A172 (cell line): Measurements from ENCODE around the gene PRMT5. TPM values are rescaled to one million over a fixed set of nuclear protein-coding genes. Genes with fewer than 3 reads are reported as not detected.
A peak's percentile ranks its signal among the peaks of the same experiment; 100 is the strongest.

ENCODE experiments used
- DNase-seq: peaks from one replicate; pipeline ENCODE4 v3.0.0-alpha.2; 2015; ENCODE audit warnings: low spot score
- total RNA-seq: library from RNA; depleted of rRNA; stranded (reverse); fragments of >200 nt; shearing (Covaris generic); gene quantifications from 2 replicates; pipeline ENCODE4 v1.2.3, GENCODE V29; 2014

PRMT5 gene
- total RNA-seq, 1 experiment from 2014 or later = 181 TPM

DNA sequence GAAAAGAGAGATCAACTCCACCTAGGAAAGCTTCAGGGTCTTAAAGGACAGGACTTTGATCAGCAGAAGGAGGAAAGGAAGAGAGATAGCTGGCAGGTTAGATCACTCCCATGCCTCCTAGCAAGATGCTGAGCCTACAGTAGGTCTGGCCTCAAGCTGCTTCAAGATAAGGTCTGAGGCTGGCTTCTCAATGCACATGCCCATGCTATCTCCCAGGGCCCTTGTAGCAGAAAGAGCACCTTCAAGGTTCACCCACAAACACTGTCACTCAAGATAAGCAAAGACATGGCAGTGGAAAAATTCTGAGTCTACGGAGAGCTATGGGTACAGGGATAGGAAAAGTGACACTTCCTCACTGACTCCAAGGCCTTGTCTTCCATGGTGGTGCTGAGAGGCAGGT lies 31.8 kb downstream of the PRMT5 start:
- DNase-seq = no peak

- DNase-seq = no peak
Measured at GRCh38 chr14:22896760-22897159, 32.4 kb downstream of the PRMT5 start.

- no peak for DNase-seq
Measured at GRCh38 chr14:22896356-22896755, 32.8 kb downstream of the PRMT5 start.

DNA sequence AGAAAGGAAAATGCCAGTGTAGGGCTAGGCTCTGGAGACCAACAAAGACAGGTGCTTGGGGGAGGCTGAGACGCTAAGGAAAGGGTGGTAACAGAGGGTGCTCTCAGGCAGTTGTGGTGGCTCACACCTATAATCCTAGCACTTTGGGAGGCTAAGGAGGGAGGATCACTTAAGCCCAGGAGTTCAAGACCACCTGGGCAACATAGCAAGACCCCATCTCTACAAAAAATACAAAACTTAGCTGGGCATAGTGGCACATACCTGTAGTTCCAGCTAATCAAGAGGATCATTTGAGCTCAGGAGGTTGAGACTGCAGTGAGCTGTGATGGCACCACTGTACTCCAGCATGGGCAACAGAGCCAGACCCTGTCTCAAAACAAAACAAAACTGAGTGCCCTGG lies 33.8 kb downstream of the PRMT5 start:
- no peak for DNase-seq

DNA sequence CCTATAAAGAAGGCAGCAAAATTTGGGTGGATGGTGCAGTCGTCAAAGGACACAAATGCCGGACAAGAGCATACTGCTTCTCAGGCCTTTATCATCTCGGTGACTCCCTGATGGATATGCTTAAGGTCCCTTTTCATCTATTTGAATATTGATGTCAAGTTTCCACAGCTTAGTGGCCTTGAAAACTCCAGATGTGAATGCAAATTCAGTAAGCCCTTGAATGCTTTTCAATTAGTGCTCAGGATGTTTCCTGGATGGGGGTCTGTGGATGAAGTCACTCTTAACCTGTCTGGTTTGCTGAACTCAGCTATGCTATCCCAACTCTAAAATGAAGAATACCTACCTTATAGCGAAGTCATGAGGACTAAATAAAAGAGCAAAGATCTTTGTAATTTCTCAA lies 35.5 kb downstream of the PRMT5 start:
- no peak for DNase-seq

- DNase-seq = no peak
Measured at GRCh38 chr14:22892488-22892887, 36.7 kb downstream of the PRMT5 start.

DNA sequence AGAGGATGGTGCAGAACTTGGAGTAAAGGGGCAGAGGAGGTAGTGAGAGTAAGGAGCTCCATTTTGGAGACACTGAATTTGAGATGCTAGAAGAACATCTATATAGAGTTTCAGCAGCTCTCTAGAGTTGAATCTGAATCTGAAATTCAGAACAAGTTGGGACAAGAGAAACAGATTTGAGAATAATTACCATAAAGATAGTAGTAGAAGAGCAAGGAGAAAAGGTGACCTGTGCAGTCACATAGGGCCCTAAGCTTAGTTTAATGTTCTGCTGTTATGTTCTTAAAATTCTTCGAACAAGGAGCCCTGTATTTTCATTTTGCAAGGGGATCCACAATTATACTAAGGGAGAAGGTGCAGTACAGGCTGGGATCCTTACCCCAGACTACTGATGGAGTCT lies 38.8 kb downstream of the PRMT5 start:
- no peak for DNase-seq

DNA sequence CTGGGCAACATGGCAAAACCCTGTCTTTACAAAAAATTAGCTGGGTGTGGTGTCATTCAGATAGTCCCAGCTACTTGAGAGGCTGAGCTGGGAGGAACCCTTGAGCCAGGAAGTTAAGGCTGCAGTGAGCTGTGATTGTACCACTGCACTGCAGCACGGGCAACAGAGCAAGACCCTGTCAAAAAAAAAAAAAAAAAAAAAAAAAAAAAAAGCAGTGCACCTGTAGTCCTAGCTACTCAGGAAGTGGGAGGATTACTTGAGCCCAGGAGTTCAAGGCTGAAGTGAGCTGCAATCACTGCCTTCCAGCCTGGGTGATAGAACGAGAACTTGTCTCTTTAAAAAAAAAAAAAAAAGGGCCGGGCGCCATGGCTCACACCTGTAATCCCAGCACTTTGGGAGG lies 40.5 kb downstream of the PRMT5 start:
- DNase-seq = no peak

DNA sequence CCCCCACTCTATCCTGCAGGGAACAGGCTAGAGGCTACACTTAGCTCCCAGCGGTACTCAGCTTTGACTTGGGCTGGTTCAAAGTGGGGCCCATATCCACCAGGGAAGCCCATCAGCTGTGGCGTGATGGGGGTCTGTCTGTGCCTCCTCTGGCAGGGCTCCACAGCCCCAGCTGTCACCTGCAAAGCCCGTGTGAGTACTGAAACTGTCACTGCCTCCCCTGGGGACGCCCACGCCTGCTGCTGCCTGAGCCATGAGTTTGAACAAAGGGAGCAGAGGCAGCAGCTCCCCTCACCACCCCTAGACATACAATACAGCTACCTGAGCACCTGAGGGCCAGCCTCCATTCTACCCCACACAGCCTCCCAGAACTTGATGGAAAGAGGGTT lies 41.2 kb downstream of the PRMT5 start:
- no peak for DNase-seq

DNA sequence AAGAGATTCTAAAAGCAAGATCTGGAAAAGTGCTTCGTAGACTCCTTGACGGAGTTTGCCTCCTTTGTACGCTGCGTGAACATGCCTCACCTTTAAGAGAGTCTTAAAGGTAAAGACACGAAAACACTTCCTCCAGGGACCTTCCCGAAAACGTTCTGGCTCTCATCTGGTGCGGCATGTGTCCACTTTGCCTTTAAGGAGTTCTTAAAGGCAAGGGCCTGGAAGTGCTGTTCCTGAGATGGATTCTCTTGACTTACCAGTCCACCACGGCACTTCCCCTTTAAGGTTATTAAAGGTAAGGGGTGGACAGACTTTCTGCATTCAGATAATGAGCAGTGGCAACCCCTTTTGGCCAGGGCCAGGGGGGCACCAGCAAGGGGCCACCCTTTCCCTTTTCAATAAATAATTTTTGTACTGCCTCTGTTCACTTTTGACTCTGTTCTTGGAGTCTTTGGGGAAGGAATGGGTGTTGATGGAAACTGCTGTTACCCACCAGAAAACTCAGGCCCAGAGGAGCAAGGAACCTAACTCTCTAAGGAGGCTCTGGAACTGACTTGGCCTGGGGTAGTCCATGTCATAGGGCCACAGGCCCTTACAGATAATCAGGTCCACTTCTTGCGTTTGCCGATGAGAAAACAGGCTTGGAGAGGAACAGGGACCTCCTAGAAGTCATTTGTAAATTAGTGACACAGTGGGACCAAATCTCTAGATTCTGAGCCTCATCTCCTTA lies 41.8 kb downstream of the PRMT5 start:
- no peak for DNase-seq

GRCh38 chr14:22886500-22887259 lies 42.5 kb downstream of the PRMT5 start:
- no peak for DNase-seq

- no peak for DNase-seq
Measured at GRCh38 chr14:22885975-22886374, 43.2 kb downstream of the PRMT5 start.

GRCh38 chr14:22884738-22885523 lies 44.2 kb downstream of the PRMT5 start:
- no peak for DNase-seq

GRCh38 chr14:22884076-22884737 lies 45.0 kb downstream of the PRMT5 start:
- no peak for DNase-seq

DNA sequence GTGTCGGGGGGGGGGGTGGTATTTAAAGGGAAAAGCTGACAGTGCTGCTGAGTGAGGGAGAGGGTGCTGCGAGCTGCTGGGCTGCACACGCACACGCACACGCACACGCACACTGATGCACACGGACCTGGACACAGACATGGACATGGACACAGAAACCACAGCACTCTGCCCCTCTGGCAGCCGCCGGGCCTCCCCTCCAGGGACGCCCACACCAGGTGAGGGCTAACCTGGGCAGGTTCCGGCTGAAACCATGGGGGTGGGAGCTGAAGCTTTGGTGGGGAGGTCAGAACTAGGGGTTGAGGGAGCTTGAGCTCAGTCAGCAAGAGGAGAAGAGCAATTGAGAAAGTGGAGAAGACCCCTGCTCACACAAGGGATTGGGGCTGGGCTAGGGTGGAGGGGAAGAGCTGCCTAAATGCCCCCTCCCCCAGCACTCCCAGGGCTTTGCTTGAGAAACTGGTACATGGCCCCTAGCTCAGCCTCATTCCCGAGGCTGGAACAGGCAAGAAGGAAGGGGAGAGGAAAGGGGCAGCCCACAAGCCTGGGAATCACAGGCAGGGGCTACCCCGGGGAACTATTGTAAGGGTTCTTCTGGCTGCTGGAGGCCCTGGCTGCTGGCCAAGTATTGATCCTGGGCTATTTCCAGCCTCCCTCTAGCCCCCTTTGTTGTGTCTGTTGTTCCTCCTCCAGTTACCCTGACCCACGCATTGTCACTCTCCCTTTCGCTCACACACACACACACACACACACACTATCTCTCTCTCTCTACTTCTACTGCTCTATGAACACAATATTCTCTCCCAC lies 45.8 kb downstream of the PRMT5 start, which contains the start of gene REM2:
Gene REM2, plus strand, starts transcription at position 50 of the 804 bp plus-strand sequence. Its CDS starts 66 bp downstream, at position 116.
- DNase-seq = no peak

- DNase-seq = peak; percentile 11
Measured at GRCh38 chr14:22882529-22883172, 46.5 kb downstream of the PRMT5 start.

DNA sequence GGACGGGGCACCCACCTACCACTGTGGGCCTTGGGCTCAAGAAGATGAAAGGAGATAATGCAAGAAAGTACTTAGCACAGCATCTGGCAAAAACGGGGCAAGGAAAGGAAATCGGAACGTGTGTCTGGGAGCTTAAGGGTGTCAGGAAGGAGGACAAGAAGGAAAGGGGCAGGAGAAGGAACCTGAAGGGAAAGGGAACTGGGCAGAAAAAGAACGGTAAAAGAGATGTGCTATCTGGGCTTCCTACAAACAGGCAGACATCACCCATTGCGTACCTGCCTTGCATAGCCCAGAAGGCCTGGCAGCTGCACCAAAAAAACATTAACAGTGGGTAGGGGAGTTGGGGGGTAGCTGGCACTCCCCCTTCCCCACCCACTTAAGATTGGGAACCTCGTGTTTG lies 47.1 kb downstream of the PRMT5 start:
- no peak for DNase-seq

GRCh38 chr14:22878271-22879246 lies 50.6 kb downstream of the PRMT5 start:
- no peak for DNase-seq

GRCh38 chr14:22877000-22877501 lies 52.1 kb downstream of the PRMT5 start:
- DNase-seq = no peak
